ENCODE results near the gene TANGO2. TPM values are rescaled to one million over a fixed set of nuclear protein-coding genes. Genes with fewer than 3 reads are reported as not detected.

The TANGO2 gene
- total and polyA plus RNA-seq, 10 of the 15 experiments (the other 5 are each of a cell fraction or from before 2014, with no cell fraction given): 4.0 to 24.8 (median 20.9) TPM

GRCh38 chr22:20109411-20110358, 88.8 kb downstream of the TANGO2 start:
- no peaks in the 10 kb centered on the region; the same call in 2 of the 3 replicates for H3K9me3 ChIP-seq (replicated peaks; ENCODE audit: control insufficient read depth, insufficient read depth, low read length)
- H3K4me2 ChIP-seq (ENCODE audit: control insufficient read depth, insufficient read depth): no peak overlapping the region
- H3K4me3 ChIP-seq: no peak overlapping the region
- intact Hi-C loops (cut with micrococcal nuclease; ENCODE audit: unreplicated experiment) (no loop called here), in situ Hi-C loops (cut with MboI) (no loop called here)
- DNase-seq (ENCODE audit: low read depth, low spot score) (no peak), ATAC-seq (no peak), FAIRE-seq (no peak)
- POLR2A ChIA-PET: no interaction called here
- H3K27ac ChIP-seq (ENCODE audit: control insufficient read depth, insufficient read depth): no peak overlapping the region
- RAD21 ChIA-PET (ENCODE audit: unreplicated experiment): no interaction called here
- H2AFZ ChIP-seq (ENCODE audit: control insufficient read depth, low read depth, low read length): no peak overlapping the region
- no peak overlapping the region for H3K9ac ChIP-seq (ENCODE audit: control insufficient read depth, insufficient read depth, low read length)
- SMC1A ChIA-PET (ENCODE audit: uncharacterized antibody, unreplicated experiment): no interaction called here
- H4K20me1 ChIP-seq (ENCODE audit: control insufficient read depth, insufficient read depth): no peaks in the 10 kb centered on the region
- H3K27me3 ChIP-seq (replicated peaks in 1 of 2; ENCODE audit: control insufficient read depth in 2 of 2, insufficient read depth in 2 of 2, low read length in 1 of 2): no peaks in the 10 kb centered on the region
- peaks cover 9% of the 10 kb centered on the region for H3K4me1 ChIP-seq (ENCODE audit: control insufficient read depth, insufficient read depth, low read length)
- TF ChIP-seq POLR2A (IDR thresholded peaks at IDR 0.05; ENCODE audit: low read depth, low read length): peak; percentile 54
- TF ChIP-seq RB1 (IDR thresholded peaks at IDR 0.05; ENCODE audit: borderline replicate concordance): no peak
- peaks cover 3% of the 10 kb centered on the region for H3K79me2 ChIP-seq (ENCODE audit: control insufficient read depth, insufficient read depth, low read length)
- CTCF ChIA-PET: no interaction called here
- no TSS peak for BruUV-seq (replicated peaks)
- WGBS (ENCODE audit: insufficient coverage, insufficient replicate concordance, low lambda C conversion rate, missing lambda C conversion rate): 91% methylated on average over 23 of the region's 23 CpGs
- peaks cover 32 to 74% of the 10 kb centered on the region in 2 experiments; a peak in 3 of 4 replicates for H3K36me3 ChIP-seq (ENCODE audit: control insufficient read depth in 2 of 2, insufficient read depth in 2 of 2, low read length in 1 of 2)

GRCh38 chr22:20110359-20110985, 89.6 kb downstream of the TANGO2 start:
- H3K79me2 ChIP-seq (ENCODE audit: control insufficient read depth, insufficient read depth, low read length): peaks cover 10% of the 10 kb centered on the region
- no peaks in the 10 kb centered on the region for H3K27me3 ChIP-seq (replicated peaks in 1 of 2; ENCODE audit: control insufficient read depth in 2 of 2, insufficient read depth in 2 of 2, low read length in 1 of 2)
- H3K9ac ChIP-seq (ENCODE audit: control insufficient read depth, insufficient read depth, low read length): no peak overlapping the region
- H3K9me3 ChIP-seq (replicated peaks; ENCODE audit: control insufficient read depth, insufficient read depth, low read length): no peaks in the 10 kb centered on the region; the same call in 2 of the 3 replicates
- no peak for FAIRE-seq
- peaks cover 34 to 73% of the 10 kb centered on the region in 2 experiments; a peak in 3 of 4 replicates for H3K36me3 ChIP-seq (ENCODE audit: control insufficient read depth in 2 of 2, insufficient read depth in 2 of 2, low read length in 1 of 2)
- in situ Hi-C loops (cut with MboI): no loop called here
- no peak for DNase-seq (ENCODE audit: low read depth, low spot score)
- CTCF ChIA-PET: no interaction called here
- H3K4me1 ChIP-seq (ENCODE audit: control insufficient read depth, insufficient read depth, low read length): peaks cover 15% of the 10 kb centered on the region
- no peaks in the 10 kb centered on the region for H4K20me1 ChIP-seq (ENCODE audit: control insufficient read depth, insufficient read depth)
- H3K27ac ChIP-seq (ENCODE audit: control insufficient read depth, insufficient read depth): no peak overlapping the region
- POLR2A ChIA-PET: interaction anchor here (0.5 kb wide), 1 partner anchor 31 kb away, joined by 3 read pairs; no protein-coding TSS in a partner anchor
- TSS peak; percentile 72 for BruUV-seq (replicated peaks)
- ATAC-seq: no peak
- no peak overlapping the region for H3K4me2 ChIP-seq (ENCODE audit: control insufficient read depth, insufficient read depth)
- SMC1A ChIA-PET (ENCODE audit: uncharacterized antibody, unreplicated experiment): no interaction called here
- no peak overlapping the region for H3K4me3 ChIP-seq
- intact Hi-C loops (cut with micrococcal nuclease; ENCODE audit: unreplicated experiment): no loop called here
- RAD21 ChIA-PET (ENCODE audit: unreplicated experiment): no interaction called here
- WGBS (ENCODE audit: insufficient coverage, insufficient replicate concordance, low lambda C conversion rate, missing lambda C conversion rate): 79% methylated on average over 9 of the region's 9 CpGs
- H2AFZ ChIP-seq (ENCODE audit: control insufficient read depth, low read depth, low read length): no peak overlapping the region
- no peak for TF ChIP-seq ATF2 (IDR thresholded peaks at IDR 0.05; ENCODE audit: low read length)
- TF ChIP-seq DPF2 (IDR thresholded peaks at IDR 0.05): no peak
- TF ChIP-seq POU2F2 (IDR thresholded peaks at IDR 0.05; ENCODE audit: borderline replicate concordance, low read depth, low read length): no peak
- TF ChIP-seq RB1 (IDR thresholded peaks at IDR 0.05; ENCODE audit: borderline replicate concordance): no peak
- no peak for TF ChIP-seq PKNOX1 (IDR thresholded peaks at IDR 0.05)
- no peak for TF ChIP-seq SREBF2 (IDR thresholded peaks at IDR 0.05; ENCODE audit: low read length)
- TF ChIP-seq E2F8 (IDR thresholded peaks at IDR 0.05; ENCODE audit: low read depth, partially characterized antibody): no peak
